ENCODE results near the gene GLIS1.

GLIS1 gene

DNA sequence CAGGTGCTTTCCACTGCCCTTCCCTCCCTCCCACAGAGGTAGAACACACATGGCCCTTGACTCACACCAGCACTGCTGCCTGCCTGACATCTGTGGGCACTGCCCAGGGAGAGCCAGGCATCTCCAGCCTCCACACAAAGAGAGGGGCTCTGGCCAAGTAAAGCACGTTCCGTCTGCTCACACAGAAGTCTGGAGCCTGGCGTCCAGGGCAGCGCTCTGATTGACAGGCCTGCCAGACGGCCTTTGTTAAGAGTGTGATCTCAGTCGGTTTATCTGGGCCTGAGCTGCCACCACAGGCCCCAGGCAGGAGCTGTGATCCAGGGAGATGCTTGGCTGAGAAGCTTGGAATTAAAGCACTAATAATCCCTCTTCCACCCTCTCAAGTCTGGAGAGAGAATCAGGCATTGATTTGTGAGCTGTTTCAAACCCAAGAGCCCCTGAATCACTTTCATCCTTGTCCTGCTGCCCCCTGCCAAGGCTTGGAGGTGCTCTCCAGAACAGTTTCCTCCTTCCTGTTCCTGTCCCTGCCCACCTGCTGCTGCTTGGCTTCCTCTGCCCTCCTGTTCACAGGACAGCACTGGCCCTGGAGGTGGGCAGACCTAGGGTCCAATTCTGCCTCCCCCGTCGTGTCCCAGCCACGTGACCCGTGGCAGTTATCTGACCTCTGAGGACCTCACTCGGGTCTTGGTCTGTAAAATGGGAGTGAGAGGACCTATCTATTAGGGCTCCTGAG, 276.0 kb downstream of the GLIS1 start:
- DNase-seq (ENCODE audit: low spot score): no peak

DNA sequence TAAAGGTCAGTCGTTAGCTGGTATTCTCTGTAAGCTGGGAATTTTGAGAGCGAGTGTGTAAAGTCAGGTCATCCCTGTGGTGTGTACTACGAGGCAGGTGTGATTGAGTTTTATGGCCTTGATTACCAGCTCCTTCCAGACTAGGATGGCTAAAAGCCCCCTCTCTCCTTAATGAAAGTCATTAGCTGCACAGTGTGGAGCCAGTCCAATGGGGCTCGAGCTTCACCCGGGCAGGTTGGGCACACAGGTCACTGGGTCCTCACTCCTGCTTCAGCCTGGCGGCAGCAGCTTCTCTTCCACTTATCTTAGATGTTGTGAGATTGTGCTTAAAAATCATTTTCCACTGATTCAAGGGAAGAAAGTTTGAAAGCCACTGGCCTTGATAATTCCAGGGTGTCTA, 276.8 kb downstream of the GLIS1 start:
- no peak for DNase-seq (ENCODE audit: low spot score)

DNA sequence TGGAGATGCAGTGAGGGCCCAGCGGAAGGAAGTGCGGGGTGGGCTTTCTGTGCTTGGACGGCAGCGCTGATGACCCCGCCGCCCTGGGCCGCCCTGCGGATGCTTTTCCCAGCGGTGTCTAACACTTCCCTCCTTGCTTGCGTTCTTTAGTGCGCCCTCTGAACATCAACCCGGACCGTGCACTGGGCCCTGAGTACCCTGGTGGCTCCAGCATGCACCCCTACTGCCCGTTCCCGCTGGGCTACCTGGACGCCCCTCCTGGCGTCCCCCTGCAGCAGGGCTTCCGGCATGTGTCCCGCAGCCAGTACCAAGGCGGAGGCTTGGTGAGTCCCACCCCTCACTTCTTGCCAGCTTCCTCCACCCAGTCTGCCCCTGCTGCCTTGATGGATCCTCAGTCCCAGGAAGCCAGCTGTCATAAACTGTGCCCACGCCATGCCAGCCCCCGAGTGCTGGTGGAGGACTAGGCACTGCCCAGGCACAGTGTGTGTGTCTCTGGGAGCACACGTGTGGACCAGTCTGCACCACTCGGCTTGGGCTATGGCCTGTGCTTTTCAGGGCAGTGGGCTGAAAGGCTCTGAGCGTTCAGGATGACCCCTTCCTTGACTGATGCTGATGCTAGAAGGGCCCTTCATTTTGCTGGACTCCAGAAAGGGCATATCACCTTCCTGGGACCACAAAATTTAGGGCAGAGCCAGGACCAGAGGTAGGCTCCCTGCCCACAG, 277.5 kb downstream of the GLIS1 start:
- DNase-seq (ENCODE audit: low spot score): no peak

DNA sequence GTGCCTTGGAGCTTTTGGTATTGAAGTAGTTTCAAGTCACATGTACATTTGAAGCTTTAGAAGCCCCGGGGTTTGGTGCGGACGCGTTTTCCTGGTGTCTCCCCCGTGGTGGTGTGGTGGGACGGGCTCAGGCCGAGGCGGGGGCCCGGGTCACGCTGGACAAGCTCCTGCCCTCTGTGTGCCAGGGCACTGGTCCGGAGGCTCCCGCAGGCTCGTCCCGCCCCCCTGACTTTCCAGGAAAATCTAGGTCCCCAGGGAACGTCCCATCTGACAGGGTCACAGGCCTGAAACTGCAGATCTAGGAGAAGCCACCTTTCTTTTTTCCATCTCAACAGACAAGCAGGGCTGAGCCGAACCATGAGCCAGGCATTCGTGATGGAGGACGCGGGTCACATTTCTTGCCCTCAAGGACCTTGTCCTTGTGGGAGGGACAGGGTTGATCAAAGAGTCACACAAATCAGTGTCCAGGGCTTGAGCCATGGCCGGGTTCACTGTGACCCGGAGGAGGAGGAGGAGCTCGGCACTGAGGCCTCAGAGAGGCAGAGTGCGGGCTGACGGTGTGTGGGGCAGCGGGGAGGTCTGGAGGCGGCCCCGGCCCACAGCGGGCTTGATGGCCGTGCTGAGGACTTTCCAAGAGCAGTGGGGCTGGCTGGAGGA, 278.2 kb downstream of the GLIS1 start:
- DNase-seq (ENCODE audit: low spot score): no peak

DNA sequence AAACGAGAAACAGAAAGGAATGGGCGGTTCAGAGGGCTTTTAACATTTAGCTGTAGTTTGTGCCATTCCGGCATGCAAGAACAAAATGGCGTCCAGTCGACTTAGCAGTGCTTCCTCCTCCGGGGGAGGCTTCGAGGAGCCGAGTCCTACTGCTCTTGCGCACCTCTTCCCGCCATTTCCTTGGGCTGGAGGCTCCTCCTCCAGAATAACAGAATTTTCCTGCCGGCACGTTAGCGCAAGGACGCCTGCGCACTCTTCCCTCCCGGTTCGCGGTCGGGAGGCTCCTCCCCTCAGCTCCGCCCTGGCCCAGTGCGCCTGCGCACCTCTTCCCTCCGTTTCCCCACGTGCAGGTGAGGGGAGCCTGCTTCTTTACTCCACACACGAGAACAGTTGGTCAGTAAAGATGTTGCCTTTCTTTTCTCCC, 278.7 kb downstream of the GLIS1 start:
- no peak for DNase-seq (ENCODE audit: low spot score)

DNA sequence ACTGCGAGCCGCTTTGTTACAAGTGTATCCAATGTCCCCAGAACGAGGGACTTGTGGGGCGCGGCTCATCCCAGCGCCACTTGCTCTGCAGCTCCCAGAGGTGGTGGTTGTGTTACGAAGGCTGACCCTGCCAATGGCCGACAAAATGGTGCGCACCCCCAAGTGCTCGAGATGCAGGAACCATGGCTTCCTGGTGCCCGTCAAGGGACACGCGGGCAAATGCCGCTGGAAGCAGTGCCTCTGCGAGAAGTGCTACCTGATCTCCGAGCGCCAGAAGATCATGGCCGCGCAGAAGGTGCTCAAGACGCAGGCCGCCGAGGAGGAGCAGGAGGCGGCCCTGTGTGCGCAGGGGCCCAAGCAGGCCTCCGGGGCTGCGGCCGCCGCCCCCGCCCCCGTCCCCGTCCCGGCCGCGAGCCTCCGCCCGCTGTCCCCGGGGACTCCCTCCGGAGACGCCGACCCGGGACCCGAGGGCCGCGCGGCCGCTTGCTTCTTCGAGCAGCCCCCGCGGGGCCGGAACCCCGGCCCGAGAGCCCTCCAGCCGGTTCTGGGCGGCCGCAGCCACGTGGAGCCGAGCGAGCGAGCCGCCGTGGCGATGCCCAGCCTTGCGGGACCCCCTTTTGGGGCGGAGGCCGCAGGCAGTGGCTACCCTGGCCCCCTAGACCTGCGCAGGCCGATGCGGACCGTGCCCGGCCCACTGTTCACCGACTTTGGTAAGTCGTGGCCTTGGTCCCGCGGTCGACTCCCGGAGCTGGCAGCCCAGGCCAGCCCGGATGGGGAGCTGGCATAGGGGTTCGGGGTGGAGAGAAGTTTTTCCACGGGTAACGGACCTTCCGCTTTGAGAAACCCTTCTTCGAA, 279.4 kb downstream of the GLIS1 start, which contains the start of gene DMRTB1:
Gene DMRTB1, plus strand, starts transcription at position 79 of the 855 bp plus-strand sequence. Its CDS starts 55 bp downstream, at position 134.
- no peak for DNase-seq (ENCODE audit: low spot score)

DNA sequence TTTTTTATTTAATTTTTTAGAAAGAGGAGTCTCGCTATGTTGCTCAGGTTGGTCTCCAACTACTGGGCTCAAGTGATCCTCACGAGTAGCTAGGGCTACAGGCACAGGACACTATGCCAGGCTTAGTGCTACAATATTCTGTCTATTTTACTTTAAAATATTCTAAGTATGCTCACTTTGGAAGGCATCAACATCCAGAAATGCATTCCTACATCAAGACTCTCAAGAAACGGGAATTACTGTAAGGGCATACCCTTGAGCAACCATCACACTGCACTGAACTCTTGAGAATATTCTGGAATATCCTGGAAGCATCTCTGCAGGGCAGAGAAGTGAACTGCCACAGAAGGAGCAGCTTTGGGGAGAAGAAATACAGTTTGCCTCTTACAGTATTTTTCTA, 280.3 kb downstream of the GLIS1 start:
- DNase-seq (ENCODE audit: low spot score): no peak
